GM10248 (cell line): ENCODE results near the gene ACAN.

ENCODE experiments used
- CTCF ChIA-PET: fragments of 300-600 bp; sonication (Branson Sonifier 250); formaldehyde crosslinking; extraction: SDS; loops from one replicate; lab custom pipeline; 2021; ENCODE audit warnings: antibody characterized with exemption; lab: Yijun Ruan, JAX
- POLR2A ChIA-PET: fragments of 350-650 bp; sonication (Branson Sonifier 250); formaldehyde crosslinking; extraction: SDS; loops from one replicate; lab custom pipeline; 2020; ENCODE audit warnings: antibody characterized with exemption; lab: Yijun Ruan, JAX
- DNase-seq: peaks from one replicate; pipeline ENCODE4 v3.0.0; 2012; ENCODE audit errors: extremely low spot score
- TF ChIP-seq, protein P1 (sequence below): IDR thresholded peaks from 2 replicates; pipeline ENCODE4 v1.5.1; 2012; ENCODE audit warnings: mild to moderate bottlenecking, low read depth; ENCODE audit errors: extremely low read depth, missing control alignments, control extremely low read depth

The ACAN gene

GRCh38 chr15:88788036-88788435, 15.2 kb upstream of the ACAN start:
- ChIA-PET POLR2A (no interaction called here), CTCF (interaction anchor here (3.8 kb wide), 1 partner anchor 10 kb away, joined by 15 read pairs; no protein-coding TSS in a partner anchor)
- DNase-seq: no peak
- TF ChIP-seq, protein P1, sequence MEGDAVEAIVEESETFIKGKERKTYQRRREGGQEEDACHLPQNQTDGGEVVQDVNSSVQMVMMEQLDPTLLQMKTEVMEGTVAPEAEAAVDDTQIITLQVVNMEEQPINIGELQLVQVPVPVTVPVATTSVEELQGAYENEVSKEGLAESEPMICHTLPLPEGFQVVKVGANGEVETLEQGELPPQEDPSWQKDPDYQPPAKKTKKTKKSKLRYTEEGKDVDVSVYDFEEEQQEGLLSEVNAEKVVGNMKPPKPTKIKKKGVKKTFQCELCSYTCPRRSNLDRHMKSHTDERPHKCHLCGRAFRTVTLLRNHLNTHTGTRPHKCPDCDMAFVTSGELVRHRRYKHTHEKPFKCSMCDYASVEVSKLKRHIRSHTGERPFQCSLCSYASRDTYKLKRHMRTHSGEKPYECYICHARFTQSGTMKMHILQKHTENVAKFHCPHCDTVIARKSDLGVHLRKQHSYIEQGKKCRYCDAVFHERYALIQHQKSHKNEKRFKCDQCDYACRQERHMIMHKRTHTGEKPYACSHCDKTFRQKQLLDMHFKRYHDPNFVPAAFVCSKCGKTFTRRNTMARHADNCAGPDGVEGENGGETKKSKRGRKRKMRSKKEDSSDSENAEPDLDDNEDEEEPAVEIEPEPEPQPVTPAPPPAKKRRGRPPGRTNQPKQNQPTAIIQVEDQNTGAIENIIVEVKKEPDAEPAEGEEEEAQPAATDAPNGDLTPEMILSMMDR: no peak

DNA sequence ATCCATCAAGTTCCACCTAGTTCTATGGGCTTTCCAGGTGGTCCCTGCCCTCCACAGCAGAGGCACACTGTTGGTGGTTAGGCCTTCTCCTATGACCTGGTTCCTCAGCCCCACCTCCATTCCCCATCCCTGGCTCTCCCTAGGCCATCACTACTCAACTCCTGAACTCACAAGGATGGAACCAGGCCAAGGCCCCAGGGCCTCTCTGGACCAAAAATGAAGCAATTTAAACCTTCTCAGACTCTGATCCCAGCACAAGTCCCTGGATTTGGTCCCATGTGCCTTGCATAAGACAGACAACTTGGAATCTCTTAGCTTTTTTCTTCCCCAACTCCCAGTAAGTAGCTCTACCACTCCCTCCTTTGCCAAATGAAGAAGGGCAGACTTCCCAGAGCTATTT, 14.4 kb upstream of the ACAN start:
- CTCF ChIA-PET: interaction anchor here (1.5 to 3.8 kb wide), 2 partner anchors 9 to 11 kb away, joined by 5 to 15 read pairs; no protein-coding TSS in a partner anchor
- DNase-seq: no peak
- POLR2A ChIA-PET: no interaction called here
- TF ChIP-seq, protein P1: no peak

DNA sequence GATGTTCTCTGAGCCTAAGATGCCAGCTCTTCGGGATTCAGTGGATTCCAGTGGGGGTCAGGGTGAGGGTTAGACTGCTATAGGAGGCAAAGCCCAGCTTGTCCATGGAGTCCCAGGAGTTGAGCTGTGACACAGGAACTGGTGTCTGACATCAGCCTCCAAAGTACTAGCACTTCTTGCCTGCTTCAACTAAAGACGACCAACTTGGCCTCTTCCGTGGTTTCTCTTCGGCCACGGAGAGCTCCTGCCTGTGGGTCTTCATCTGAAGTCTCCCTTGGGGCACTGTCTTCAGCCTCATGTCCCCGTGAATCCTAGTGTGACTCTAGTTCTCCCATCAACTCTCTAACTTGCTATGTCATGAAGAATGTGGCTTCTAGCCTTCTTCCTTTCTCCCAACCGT, 12.8 kb upstream of the ACAN start:
- no peak for DNase-seq
- CTCF ChIA-PET: interaction anchor here (1.0 to 3.8 kb wide), 3 partner anchors 9 to 15 kb away, joined by 4 to 15 read pairs (median 5); no protein-coding TSS in a partner anchor
- POLR2A ChIA-PET: no interaction called here
- TF ChIP-seq, protein P1: no peak

DNA sequence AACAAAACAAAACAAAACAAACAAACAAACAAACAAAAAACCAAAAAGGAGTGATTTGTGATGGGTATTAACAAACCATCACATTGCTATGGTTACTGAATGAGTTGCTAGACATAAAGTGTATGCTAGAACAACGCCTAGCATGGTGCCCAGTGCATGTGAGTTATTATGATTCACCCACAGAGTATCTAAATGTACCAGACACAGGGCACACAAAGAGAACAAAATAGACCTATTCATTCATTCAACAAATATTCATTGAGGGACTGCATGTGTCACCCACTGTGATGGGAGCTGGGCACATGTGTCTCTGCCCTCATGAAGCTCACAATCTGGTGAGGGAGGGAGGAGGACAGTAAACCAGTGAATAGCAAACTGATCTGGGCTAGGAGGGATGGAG, 11.6 kb upstream of the ACAN start:
- no peak for DNase-seq
- TF ChIP-seq, protein P1: no peak
- POLR2A ChIA-PET: no interaction called here
- CTCF ChIA-PET: interaction anchor here (3.8 kb wide), 1 partner anchor 14 kb away, joined by 15 read pairs; no protein-coding TSS in a partner anchor

GRCh38 chr15:88792342-88793282, 10.6 kb upstream of the ACAN start:
- POLR2A ChIA-PET: no interaction called here
- CTCF ChIA-PET: interaction anchor here (1.4 kb wide), 1 partner anchor 11 kb away, joined by 3 read pairs; no protein-coding TSS in a partner anchor
- TF ChIP-seq, protein P1: no peak
- no peak for DNase-seq

- TF ChIP-seq, protein P1: no peak
- DNase-seq: no peak
- CTCF ChIA-PET: interaction anchor here (1.4 kb wide), 1 partner anchor 10 kb away, joined by 3 read pairs; no protein-coding TSS in a partner anchor
- POLR2A ChIA-PET: no interaction called here
Measured at GRCh38 chr15:88794001-88794400, 9.2 kb upstream of the ACAN start.
